ENCODE results near the gene SERHL2. TPM values are rescaled to one million over a fixed set of nuclear protein-coding genes. Genes with fewer than 3 reads are reported as not detected.
"Not testable (repeated sequence)": the region's sequence is repeated elsewhere in the genome, so short reads cannot be mapped to it uniquely, and the experiment has no call there.

SERHL2 gene
- total RNA-seq, 6 experiments from 2014 or later = 4.2 to 6.2 (median 4.8) TPM

DNA sequence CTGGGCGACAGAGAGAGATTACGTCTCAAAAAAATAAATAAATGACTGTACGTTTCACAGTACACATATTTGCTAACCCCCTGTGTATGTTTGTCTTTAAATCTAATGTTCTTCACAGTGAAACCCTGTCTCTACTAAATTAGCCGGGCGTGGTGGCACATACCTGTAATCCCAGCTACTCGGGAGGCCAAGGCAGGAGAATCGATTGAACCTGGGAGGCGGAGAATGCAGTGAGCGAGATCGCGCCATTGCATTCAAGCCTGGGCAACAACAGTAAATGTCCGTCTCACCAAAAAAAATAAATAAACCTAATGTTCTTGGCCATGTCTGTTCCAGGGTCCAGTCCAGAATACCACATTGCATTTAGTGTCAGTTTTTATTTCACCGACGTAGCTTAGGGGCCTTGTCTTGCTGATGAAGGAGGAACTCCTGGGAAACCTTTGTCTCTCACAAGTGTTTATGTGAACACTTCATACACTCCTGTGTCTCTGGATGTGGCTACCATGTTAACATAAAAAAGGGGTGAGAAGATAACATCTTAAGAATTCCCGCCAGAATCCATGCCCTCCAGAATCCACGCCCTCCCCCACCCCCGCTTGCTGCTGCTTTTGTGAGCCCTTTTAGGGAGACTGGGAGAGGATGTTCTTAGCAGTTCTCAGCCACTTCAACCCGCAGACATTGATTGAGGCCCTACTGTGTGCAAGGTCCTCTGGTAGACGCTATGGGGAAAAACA lies 5.0 kb upstream of the SERHL2 start:
- Mint-ChIP-seq H3K27ac (no peak overlapping the region), H3K4me3 (no peak overlapping the region), H3K36me3 (ENCODE audit: low read depth) (no peaks in the 10 kb centered on the region), H3K27me3 (ENCODE audit: insufficient read depth) (peaks cover 30% of the 10 kb centered on the region), H3K9me3 (no peaks in the 10 kb centered on the region), H3K4me1 (ENCODE audit: low read depth) (no peaks in the 10 kb centered on the region)
- TF ChIP-seq, protein P1, sequence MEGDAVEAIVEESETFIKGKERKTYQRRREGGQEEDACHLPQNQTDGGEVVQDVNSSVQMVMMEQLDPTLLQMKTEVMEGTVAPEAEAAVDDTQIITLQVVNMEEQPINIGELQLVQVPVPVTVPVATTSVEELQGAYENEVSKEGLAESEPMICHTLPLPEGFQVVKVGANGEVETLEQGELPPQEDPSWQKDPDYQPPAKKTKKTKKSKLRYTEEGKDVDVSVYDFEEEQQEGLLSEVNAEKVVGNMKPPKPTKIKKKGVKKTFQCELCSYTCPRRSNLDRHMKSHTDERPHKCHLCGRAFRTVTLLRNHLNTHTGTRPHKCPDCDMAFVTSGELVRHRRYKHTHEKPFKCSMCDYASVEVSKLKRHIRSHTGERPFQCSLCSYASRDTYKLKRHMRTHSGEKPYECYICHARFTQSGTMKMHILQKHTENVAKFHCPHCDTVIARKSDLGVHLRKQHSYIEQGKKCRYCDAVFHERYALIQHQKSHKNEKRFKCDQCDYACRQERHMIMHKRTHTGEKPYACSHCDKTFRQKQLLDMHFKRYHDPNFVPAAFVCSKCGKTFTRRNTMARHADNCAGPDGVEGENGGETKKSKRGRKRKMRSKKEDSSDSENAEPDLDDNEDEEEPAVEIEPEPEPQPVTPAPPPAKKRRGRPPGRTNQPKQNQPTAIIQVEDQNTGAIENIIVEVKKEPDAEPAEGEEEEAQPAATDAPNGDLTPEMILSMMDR (IDR thresholded peaks at IDR 0.05) = no peak
- DNase-seq = no peak

DNA sequence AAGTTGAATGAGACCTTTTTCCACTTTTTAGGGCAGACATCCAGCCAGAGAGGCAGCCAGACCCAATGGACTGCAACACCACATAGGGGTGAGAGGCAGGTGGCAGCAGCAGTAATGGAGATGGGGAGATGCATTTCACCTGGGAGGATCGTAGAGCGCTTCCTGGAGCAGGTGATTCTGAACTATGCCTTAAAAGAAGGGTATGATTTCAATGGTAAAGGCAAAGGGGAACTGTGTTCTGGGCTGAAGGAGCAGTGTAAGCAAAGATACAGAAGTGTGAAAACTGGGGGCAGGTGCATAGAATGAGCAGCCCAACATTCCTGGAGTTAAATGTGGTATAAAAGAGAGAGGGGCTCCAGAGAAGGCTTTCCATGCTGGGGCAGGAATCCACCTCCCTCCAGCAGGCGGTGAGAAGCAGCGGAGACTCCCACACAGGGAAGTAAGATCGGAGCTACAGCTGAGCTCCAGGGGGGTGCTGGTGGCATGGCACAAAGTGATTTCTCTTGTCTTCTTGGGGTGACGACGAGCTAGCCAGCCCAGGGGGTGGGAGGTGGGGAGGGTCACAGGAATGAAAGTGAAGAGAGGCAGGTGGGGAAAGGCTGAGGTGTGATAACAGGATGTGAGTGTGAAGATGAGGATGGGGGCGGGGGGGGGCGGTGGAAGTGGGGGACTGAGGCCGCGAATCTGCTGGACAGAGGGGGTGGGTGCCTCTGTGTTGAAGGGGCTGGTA lies 4.3 kb upstream of the SERHL2 start:
- H3K4me3 Mint-ChIP-seq = no peak overlapping the region
- no peaks in the 10 kb centered on the region for H3K36me3 Mint-ChIP-seq (ENCODE audit: low read depth)
- TF ChIP-seq, protein P1 (IDR thresholded peaks at IDR 0.05) = no peak
- no peaks in the 10 kb centered on the region for H3K9me3 Mint-ChIP-seq
- no peak overlapping the region for H3K27ac Mint-ChIP-seq
- peaks cover 30% of the 10 kb centered on the region for H3K27me3 Mint-ChIP-seq (ENCODE audit: insufficient read depth)
- DNase-seq = no peak
- no peaks in the 10 kb centered on the region for H3K4me1 Mint-ChIP-seq (ENCODE audit: low read depth)

DNA sequence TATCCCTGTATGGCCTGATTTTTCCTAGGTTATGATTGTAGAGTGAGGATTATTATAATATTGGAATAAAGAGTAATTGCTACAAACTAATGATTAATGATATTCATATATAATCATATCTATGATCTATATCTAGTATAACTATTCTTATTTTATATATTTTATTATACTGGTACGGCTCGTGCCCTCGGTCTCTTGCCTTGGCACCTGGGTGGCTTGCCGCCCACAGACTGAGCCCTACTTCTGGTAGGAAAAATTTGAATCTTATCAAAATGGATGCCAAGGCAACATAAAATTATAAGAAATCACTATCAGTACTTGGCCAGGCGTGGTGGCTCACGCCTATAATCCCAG lies 1.5 kb upstream of the SERHL2 start:
- H3K4me1 Mint-ChIP-seq (ENCODE audit: low read depth); H3K36me3 Mint-ChIP-seq (ENCODE audit: low read depth); H3K9me3 Mint-ChIP-seq; H3K4me3 Mint-ChIP-seq; H3K27ac Mint-ChIP-seq; DNase-seq: not testable (repeated sequence)
- peaks cover 26% of the 10 kb centered on the region for H3K27me3 Mint-ChIP-seq (ENCODE audit: insufficient read depth)
- TF ChIP-seq, protein P1 (IDR thresholded peaks at IDR 0.05) = peak; percentile 60; the same call in 1 of the 2 replicates

DNA sequence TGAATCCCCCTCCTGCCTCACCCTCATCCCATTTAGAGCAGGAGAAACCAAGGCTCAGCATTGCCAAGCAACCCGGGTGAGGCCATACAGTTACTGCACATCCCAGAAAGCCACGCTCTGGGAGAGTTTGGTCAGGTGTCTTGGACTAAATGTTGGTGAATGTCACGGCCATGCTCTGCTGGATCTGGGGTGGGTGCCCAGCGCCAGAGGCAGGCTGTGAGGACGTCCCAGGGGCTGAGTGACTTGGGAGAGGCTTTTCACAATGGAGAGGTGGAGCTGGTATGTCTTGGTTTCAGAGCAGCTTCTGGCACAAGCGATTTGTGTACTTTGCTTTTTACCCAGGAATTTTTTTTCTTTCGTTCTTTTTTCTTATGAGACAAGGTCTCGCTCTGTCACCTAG lies 6.6 kb downstream of the SERHL2 start:
- no peaks in the 10 kb centered on the region for H3K9me3 Mint-ChIP-seq
- TF ChIP-seq, protein P1 (IDR thresholded peaks at IDR 0.05) = no peak
- no peaks in the 10 kb centered on the region; the same call in 1 of the 2 replicates for H3K27me3 Mint-ChIP-seq (ENCODE audit: insufficient read depth)
- no peaks in the 10 kb centered on the region; the same call in 1 of the 2 replicates for H3K36me3 Mint-ChIP-seq (ENCODE audit: low read depth)
- H3K27ac Mint-ChIP-seq = no peak overlapping the region
- no peak for DNase-seq
- no peaks in the 10 kb centered on the region for H3K4me1 Mint-ChIP-seq (ENCODE audit: low read depth)
- H3K4me3 Mint-ChIP-seq = no peak overlapping the region

DNA sequence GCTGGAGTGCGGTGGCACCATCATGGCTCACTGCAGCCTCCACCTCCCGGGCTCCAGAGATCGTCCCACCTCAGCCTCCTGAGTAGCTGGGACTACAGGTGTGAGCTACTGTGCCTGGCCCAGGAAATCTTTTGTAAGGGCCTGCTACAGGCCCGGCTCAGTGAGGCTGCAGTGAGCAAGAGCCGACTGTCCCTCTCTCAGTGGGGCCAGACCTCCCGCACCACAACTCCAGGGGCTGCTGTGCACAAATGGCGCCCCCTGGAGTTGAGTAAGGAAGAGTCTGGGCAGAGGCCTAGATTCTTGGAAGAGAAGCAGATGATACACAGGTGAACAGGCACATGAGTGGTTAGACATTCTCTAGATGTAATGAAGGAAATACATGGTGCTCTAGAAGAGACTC lies 7.0 kb downstream of the SERHL2 start:
- DNase-seq = no peak
- no peak overlapping the region for H3K4me3 Mint-ChIP-seq
- H3K4me1 Mint-ChIP-seq (ENCODE audit: low read depth) = no peaks in the 10 kb centered on the region
- no peaks in the 10 kb centered on the region; the same call in 1 of the 2 replicates for H3K27me3 Mint-ChIP-seq (ENCODE audit: insufficient read depth)
- TF ChIP-seq, protein P1 (IDR thresholded peaks at IDR 0.05) = peak; percentile 77
- H3K27ac Mint-ChIP-seq = no peak overlapping the region
- no peaks in the 10 kb centered on the region; the same call in 1 of the 2 replicates for H3K36me3 Mint-ChIP-seq (ENCODE audit: low read depth)
- H3K9me3 Mint-ChIP-seq = no peaks in the 10 kb centered on the region
